K562 (cell line): Measurements from ENCODE around the gene KNDC1. TPM values are rescaled to one million over a fixed set of nuclear protein-coding genes. Genes with fewer than 3 reads are reported as not detected.

Source experiments
- ATAC-seq: fragments of 200-7000 bp; cut with Tn5 transposase; 3 replicates; pipeline ENCODE4 v1.9.1; 2020; ENCODE audit warnings: moderate library complexity
- BruUV-seq: library from RNA; stranded (reverse); fragments of 400-500 nt; replicated peaks from 2 replicates; lab custom pipeline; 2021; lab: Mats Ljungman, UMichigan
- CTCF ChIA-PET: fragments of 300-600 bp; formaldehyde crosslinking; extraction: SDS; loops from one replicate; lab custom pipeline; 2021; ENCODE audit warnings: low intra/inter-chr PET ratio; lab: Yijun Ruan, JAX
- POLR2A ChIA-PET: fragments of 300-600, 350-650 bp; sonication (Branson Sonifier 250); formaldehyde crosslinking; extraction: SDS; loops from one replicate; lab custom pipeline; 2021; ENCODE audit warnings: antibody characterized with exemption, inconsistent platforms; lab: Yijun Ruan, JAX
- DNase-seq, 4 experiments: peaks; one replicate each; pipeline versions ENCODE4 v3.0.0 to v3.0.0-alpha.2; 2011 to 2018; ENCODE audit warnings: low spot score in 3 of 4, mixed read lengths in 3 of 4; ENCODE audit errors: extremely low read depth in 1 of 4
- FAIRE-seq: peaks from 2 replicates; lab custom pipeline; 2011; peaks lifted over from hg19 to GRCh38; lab: Jason Lieb, UNC
- H2AFZ ChIP-seq: 2 replicates; pipeline ENCODE4 v1.6.0; 2011; ENCODE audit warnings: low read depth, low read length, control low read depth, inconsistent platforms
- H3K27ac ChIP-seq: fragments of 200-600 bp; 3 replicates; pipeline ENCODE4 v1.8.0; 2011; ENCODE audit warnings: low read depth, mild to moderate bottlenecking, control low read depth, inconsistent platforms, low read length, moderate library complexity, mixed read lengths; ENCODE audit errors: extremely low read depth
- H3K27me3 ChIP-seq, 2 experiments: fragments of 300-600 bp in 1 of 2; 2 replicates in 1 of 2; 3 replicates in 1 of 2; pipeline versions ENCODE4 v1.6.0 to v1.8.0; 2011; ENCODE audit warnings: inconsistent platforms in 2 of 2, low read length in 2 of 2, mild to moderate bottlenecking in 1 of 2, mixed read lengths in 1 of 2, moderate library complexity in 1 of 2; ENCODE audit not compliant: control insufficient read depth in 2 of 2, insufficient read depth in 2 of 2
- H3K36me3 ChIP-seq: fragments of 300-600 bp; 3 replicates; pipeline ENCODE4 v1.8.0; 2011; ENCODE audit warnings: mild to moderate bottlenecking, low read length, inconsistent platforms; ENCODE audit not compliant: control insufficient read depth, insufficient read depth
- H3K4me1 ChIP-seq, 2 experiments: fragments of 200-600 bp in 1 of 2; replicated peaks in 1 of 2; 2 replicates in 1 of 2; 3 replicates in 1 of 2; pipeline versions ENCODE4 v1.5.1 to v1.8.0; 2011; ENCODE audit warnings: inconsistent platforms in 2 of 2, low read length in 2 of 2, mild to moderate bottlenecking in 1 of 2, mixed read lengths in 1 of 2, moderate library complexity in 1 of 2; ENCODE audit not compliant: control insufficient read depth in 2 of 2, insufficient read depth in 2 of 2
- H3K4me2 ChIP-seq: 2 replicates; pipeline ENCODE4 v1.6.1; 2011; ENCODE audit warnings: low read length, control low read depth, inconsistent platforms, mixed read lengths; ENCODE audit not compliant: insufficient read depth
- H3K4me3 ChIP-seq: fragments of 200-600 bp; sonication (generic), shearing (Covaris generic); 2 replicates; pipeline ENCODE4 v1.5.1; 2016; ENCODE audit warnings: control low read depth, inconsistent platforms
- H3K79me2 ChIP-seq: fragments of 200-600 bp; 3 replicates; pipeline ENCODE4 v1.8.0; 2011; ENCODE audit warnings: low read length, inconsistent platforms; ENCODE audit not compliant: control insufficient read depth, insufficient read depth
- H3K9ac ChIP-seq, 2 experiments: 2 replicates each; pipeline versions ENCODE4 v1.6.0 to v1.6.1; 2011; ENCODE audit warnings: low read depth in 2 of 2, low read length in 2 of 2, control low read depth in 1 of 2, inconsistent platforms in 1 of 2, mild to moderate bottlenecking in 1 of 2, mixed read lengths in 1 of 2; ENCODE audit not compliant: insufficient read depth in 1 of 2
- H3K9me1 ChIP-seq: one replicate; pipeline ENCODE4 v1.6.0; 2011; ENCODE audit warnings: inconsistent platforms, mild to moderate bottlenecking, low read length, moderate library complexity; ENCODE audit not compliant: control insufficient read depth, insufficient read depth
- H3K9me3 ChIP-seq: replicated peaks from 2 replicates; pipeline ENCODE4 v1.5.1; 2011; ENCODE audit warnings: low read depth, low read length, inconsistent platforms; ENCODE audit not compliant: control insufficient read depth, insufficient read depth
- H4K20me1 ChIP-seq: replicated peaks from 2 replicates; pipeline ENCODE4 v1.6.1; 2011; ENCODE audit warnings: low read length, inconsistent platforms, mixed read lengths; ENCODE audit not compliant: control insufficient read depth, insufficient read depth
- BCLAF1 ChIP-seq, 2 experiments: fragments of 450-650 bp in 1 of 2; IDR thresholded peaks; 2 replicates each; pipeline ENCODE4 v1.6.1; 2011 to 2017; ENCODE audit warnings: low read depth in 2 of 2, antibody characterized with exemption in 1 of 2, borderline replicate concordance in 1 of 2, low read length in 1 of 2, mild to moderate bottlenecking in 1 of 2, mixed read lengths in 1 of 2; ENCODE audit not compliant: control insufficient read depth in 1 of 2
- CC2D1A ChIP-seq: fragments of 450-650 bp; IDR thresholded peaks from 2 replicates; pipeline ENCODE4 v1.6.1; 2017; ENCODE audit warnings: mild to moderate bottlenecking
- FOSL1 ChIP-seq: fragments of 200-800 bp; sonication (Bioruptor generic); conservative IDR thresholded peaks from 2 replicates; pipeline ENCODE4 v1.6.1; 2016; ENCODE audit warnings: missing genetic modification characterization, missing compliant biosample characterization
- KDM1A ChIP-seq, 2 experiments: fragments of 450-650 bp; IDR thresholded peaks; 2 replicates each; pipeline ENCODE4 v1.6.1; 2016; ENCODE audit warnings: mild to moderate bottlenecking in 2 of 2
- RBFOX2 ChIP-seq: fragments of 200-400 bp; formaldehyde crosslinking; IDR thresholded peaks from 2 replicates; pipeline ENCODE4 v1.6.1; 2017; ENCODE audit warnings: low read depth, mild to moderate bottlenecking, low read length, moderate library complexity
- SMC3 ChIP-seq: conservative IDR thresholded peaks from 2 replicates; pipeline ENCODE4 v1.6.1; 2011; ENCODE audit warnings: low read depth, low read length, improper control_type of control experiment; ENCODE audit not compliant: insufficient read depth
- SP1 ChIP-seq: sonication (generic); formaldehyde crosslinking; IDR thresholded peaks from 2 replicates; pipeline ENCODE4 v1.8.1; 2022; ENCODE audit warnings: mild to moderate bottlenecking, missing genetic modification reagents
- ZNF395 ChIP-seq: fragments of 200-800 bp; sonication (Bioruptor generic); IDR thresholded peaks from 2 replicates; pipeline ENCODE4 v1.6.1; 2017; ENCODE audit warnings: missing genetic modification characterization, missing compliant biosample characterization
- WGBS: fragments of 100-300 bp; shearing (Covaris generic); methylation state at CpG from one replicate; pipeline ENCODE4 v1.1.6; 2016; ENCODE audit warnings: low coverage, mixed read lengths; ENCODE audit not compliant: insufficient coverage; ENCODE audit errors: missing lambda C conversion rate; 5-methylcytosine and 5-hydroxymethylcytosine counted together
- in situ Hi-C: fragments of 300-500 bp; cut with MboI; formaldehyde crosslinking; loops from 4 replicates; pipeline ENCODE4 v1.15.0; 2018; ENCODE audit warnings: inconsistent platforms, mixed read lengths
- intact Hi-C: fragments of 100-400 bp; cut with micrococcal nuclease; formaldehyde crosslinking; loops from 2 replicates; pipeline ENCODE4 v1.14.2; 2022
- polyA plus RNA-seq, 8 experiments: library from polyadenylated mRNA; depleted of rRNA in 4 of 8; stranded (reverse) in 5 of 8; unstranded in 3 of 8; fragments of >200 nt; fragmentation: Nextera tagmentation in 2 of 8; fragmentation: Illumina TruSeq in 1 of 8; extraction: Ambion mirVana in 2 of 8; extraction: Trizol in 1 of 8; gene quantifications; 2 replicates each; pipeline versions ENCODE4 v1.2.1 to v1.2.3, GENCODE V29; 2011 to 2014; ENCODE audit warnings: inconsistent platforms in 1 of 8, missing spikeins in 1 of 8
- total RNA-seq, 7 experiments: library from RNA; depleted of rRNA in 6 of 7; stranded (reverse); fragments of >200 nt in 6 of 7; fragmentation: Illumina TruSeq in 2 of 7; extraction: Trizol in 2 of 7; gene quantifications; 2 replicates each; pipeline versions ENCODE4 v1.2.1 to v1.2.3, GENCODE V29; 2011 to 2021; ENCODE audit warnings: low replicate concordance in 1 of 7

The KNDC1 gene
- total and polyA plus RNA-seq, 9 of the 15 experiments (the other 6 are each of a cell fraction or from before 2014, with no cell fraction given): 0.07 to 0.26 (median 0.11) TPM; not detected in 6

DNA sequence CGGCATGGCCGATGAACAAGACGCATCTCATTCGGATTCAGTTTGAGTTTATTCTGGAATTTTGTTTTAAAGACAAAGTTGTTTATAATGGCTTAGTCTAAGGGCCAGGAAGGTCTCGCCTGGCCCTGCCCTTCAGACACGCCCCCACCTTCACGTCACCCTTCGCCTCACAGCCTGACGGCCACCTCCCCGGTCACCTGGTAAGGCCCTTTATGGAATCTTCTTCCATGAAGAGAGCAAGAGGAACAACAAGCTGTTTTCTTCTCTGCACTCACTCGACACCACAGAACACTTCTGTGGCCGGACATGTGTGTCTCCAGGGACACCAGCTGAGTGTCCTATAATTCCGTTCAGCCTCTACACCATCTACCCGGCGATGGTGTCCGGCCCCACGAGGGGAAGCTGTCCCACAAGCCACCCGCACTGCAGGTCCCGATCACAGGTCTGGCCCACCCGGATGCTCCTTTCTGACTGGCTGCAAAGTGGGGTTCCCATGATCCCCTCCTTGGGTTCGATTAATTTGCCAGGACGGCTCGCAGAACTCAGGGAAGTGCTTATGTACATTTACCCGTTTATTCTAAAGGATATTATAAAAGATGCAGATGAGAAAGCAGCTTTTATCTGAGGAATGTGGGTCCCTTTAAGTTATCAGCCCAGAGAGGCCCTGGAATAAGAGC is 17.4 kb upstream of the KNDC1 start:
- intact Hi-C loops (loop anchor here (5.0 kb wide), 1 partner anchor 105 kb away; no protein-coding TSS in a partner anchor), in situ Hi-C loops (loop anchor here (5.0 kb wide), 1 partner anchor 165 kb away; the partner anchor contains the start of genes TUBGCP2 and ZNF511)
- peaks cover 10 to 26% of the 10 kb centered on the region in 2 experiments; a peak in 4 of 5 replicates for H3K4me1 ChIP-seq
- no peaks in the 10 kb centered on the region for H4K20me1 ChIP-seq
- BruUV-seq: no TSS peak
- no peaks in the 10 kb centered on the region for H3K9me1 ChIP-seq
- H3K9ac ChIP-seq: no peak overlapping the region
- no peak overlapping the region for H2AFZ ChIP-seq
- ATAC-seq (no peak), FAIRE-seq (no peak), DNase-seq (no peak)
- CTCF ChIA-PET: no interaction called here
- 39% methylated on average over 17 of the region's 24 CpGs for WGBS
- H3K79me2 ChIP-seq: no peaks in the 10 kb centered on the region
- H3K4me3 ChIP-seq: no peak overlapping the region
- 0 out of 2 replicates have a peak, but pooled peaks have one; percentile 10 for TF ChIP-seq ZNF395 (CRISPR knock-in tag)
- no peak for TF ChIP-seq FOSL1 (tag)
- TF ChIP-seq SP1: no peak
- no peak for TF ChIP-seq KDM1A (IDR thresholded peaks at IDR 0.05)
- TF ChIP-seq BCLAF1 (IDR thresholded peaks at IDR 0.05; ENCODE audit: borderline replicate concordance in 1 of 2, control insufficient read depth in 1 of 2, low read depth in 2 of 2, low read length in 1 of 2): no peak
- no peak for TF ChIP-seq SMC3
- TF ChIP-seq CC2D1A: no peak
- 0 out of 2 replicates have a peak, but pooled peaks have one; percentile 20 for TF ChIP-seq RBFOX2
- no peaks in the 10 kb centered on the region for H3K36me3 ChIP-seq
- no peak overlapping the region; the same call in 2 of the 3 replicates for H3K27ac ChIP-seq
- H3K27me3 ChIP-seq: peaks cover 0 to 16% of the 10 kb centered on the region in 2 experiments; a peak in 2 of 5 replicates
- peak overlapping the region; percentile 3; the same call in 1 of the 2 replicates for H3K4me2 ChIP-seq
- POLR2A ChIA-PET: interaction anchor here (0.7 to 1.5 kb wide), 6 partner anchors 8 to 205 kb away, joined by 3 to 7 read pairs (median 3); no protein-coding TSS in a partner anchor
- H3K9me3 ChIP-seq: no peaks in the 10 kb centered on the region
